Testis (tissue), 3 donors: ENCODE data around the gene GRID1. TPM values are rescaled to one million over a fixed set of nuclear protein-coding genes. Genes with fewer than 3 reads are reported as not detected.

Experiments
- DNase-seq: peaks from one replicate; pipeline ENCODE4 v3.0.0-alpha.2; 2019
- H3K27ac ChIP-seq, 2 donors: fragments of 200-600 bp; sonication (generic); one replicate each; pipeline ENCODE4 v1.5.1; 2019
- H3K27me3 ChIP-seq: fragments of 200-600 bp; sonication (generic); one replicate; pipeline ENCODE4 v1.5.1; 2019
- H3K36me3 ChIP-seq: fragments of 200-600 bp; sonication (generic); one replicate; pipeline ENCODE4 v1.5.1; 2017; ENCODE audit warnings: low read depth; ENCODE audit errors: missing control alignments
- H3K4me1 ChIP-seq: fragments of 200-600 bp; sonication (generic); one replicate; pipeline ENCODE4 v1.5.1; 2019
- H3K4me3 ChIP-seq, 2 donors: fragments of 200-600 bp; sonication (generic); one replicate each; pipeline ENCODE4 v1.5.1; 2017 to 2019
- H3K9me3 ChIP-seq: fragments of 200-600 bp; sonication (generic); one replicate; pipeline ENCODE4 v1.5.1; 2017
- POLR2A ChIP-seq: fragments of 450-650 bp; IDR thresholded peaks from one replicate; pipeline ENCODE4 v1.6.1; 2017; ENCODE audit warnings: antibody characterized with exemption, mild to moderate bottlenecking, moderate library complexity
- WGBS, 2 donors: methylation state at CpG; one replicate each; pipeline ENCODE4 v1.1.5; 2018; 5-methylcytosine and 5-hydroxymethylcytosine counted together
- intact Hi-C: fragments of 100-400 bp; cut with DNase I; formaldehyde crosslinking; loops from one replicate; pipeline ENCODE4 v1.15.1; 2023; ENCODE audit warnings: low total_unique reads
- polyA plus RNA-seq: library from polyadenylated mRNA; stranded (reverse); fragments of 350-450 nt; fragmentation: Illumina TruSeq; extraction: RNeasy Lipid Tissue Mini Kit (QIAGEN cat#74804); gene quantifications from one replicate; pipeline ENCODE4 v1.2.3, GENCODE V29; 2014; ENCODE audit warnings: low read depth, low replicate concordance; ENCODE audit not compliant: insufficient read depth
- total RNA-seq, 2 donors: library from RNA; depleted of rRNA; stranded (reverse); fragments of >200 nt; gene quantifications; one replicate each; pipeline ENCODE4 v1.2.3, GENCODE V29; 2016
- TF ChIP-seq, protein P1 (sequence below), 3 experiments: fragments of 450-650 bp in 2 of 3; fragments of 200-600 bp in 1 of 3; sonication (generic) in 1 of 3; IDR thresholded peaks; one replicate each; pipeline ENCODE4 v1.5.1; 2016 to 2019; ENCODE audit warnings: antibody characterized with exemption in 3 of 3, mild to moderate bottlenecking in 2 of 3, moderate library complexity in 1 of 3

Gene GRID1
- total and polyA plus RNA-seq, 3 donors from 2014 or later: 7.4 to 16.7 (median 8.1) TPM

DNA sequence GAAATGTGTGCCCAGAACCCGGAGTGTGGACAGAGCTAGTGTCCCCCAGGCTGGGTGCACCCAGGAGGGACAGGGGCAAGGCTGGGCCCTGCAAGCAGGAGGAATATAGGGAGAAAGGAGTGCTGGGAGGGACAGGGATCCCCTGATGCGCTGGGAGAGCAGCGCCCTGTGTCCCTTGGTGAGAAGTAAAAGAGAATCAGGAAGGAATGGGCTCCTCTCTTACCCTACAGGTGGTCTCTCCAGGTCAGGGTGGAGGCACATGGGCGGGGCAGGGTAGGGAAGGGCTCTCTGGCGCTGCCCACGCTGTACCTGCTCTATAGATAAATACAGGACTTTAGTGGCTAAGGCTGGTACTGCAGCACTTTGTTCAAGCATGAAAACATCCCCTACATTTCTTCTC is 753.8 kb downstream of the GRID1 start:
- Histone ChIP-seq H3K9me3 (no peaks in the 10 kb centered on the region), H3K36me3 (no peaks in the 10 kb centered on the region), H3K27ac (no peak overlapping the region), H3K4me3 (no peak overlapping the region), H3K27me3 (no peaks in the 10 kb centered on the region), H3K4me1 (no peaks in the 10 kb centered on the region)
- no peak for DNase-seq
- 80 to 89% methylated on average over 6 of the region's 6 CpGs for WGBS, 2 donors
- intact Hi-C loops: no loop called here
- TF ChIP-seq POLR2A: no peak
- TF ChIP-seq, protein P1, sequence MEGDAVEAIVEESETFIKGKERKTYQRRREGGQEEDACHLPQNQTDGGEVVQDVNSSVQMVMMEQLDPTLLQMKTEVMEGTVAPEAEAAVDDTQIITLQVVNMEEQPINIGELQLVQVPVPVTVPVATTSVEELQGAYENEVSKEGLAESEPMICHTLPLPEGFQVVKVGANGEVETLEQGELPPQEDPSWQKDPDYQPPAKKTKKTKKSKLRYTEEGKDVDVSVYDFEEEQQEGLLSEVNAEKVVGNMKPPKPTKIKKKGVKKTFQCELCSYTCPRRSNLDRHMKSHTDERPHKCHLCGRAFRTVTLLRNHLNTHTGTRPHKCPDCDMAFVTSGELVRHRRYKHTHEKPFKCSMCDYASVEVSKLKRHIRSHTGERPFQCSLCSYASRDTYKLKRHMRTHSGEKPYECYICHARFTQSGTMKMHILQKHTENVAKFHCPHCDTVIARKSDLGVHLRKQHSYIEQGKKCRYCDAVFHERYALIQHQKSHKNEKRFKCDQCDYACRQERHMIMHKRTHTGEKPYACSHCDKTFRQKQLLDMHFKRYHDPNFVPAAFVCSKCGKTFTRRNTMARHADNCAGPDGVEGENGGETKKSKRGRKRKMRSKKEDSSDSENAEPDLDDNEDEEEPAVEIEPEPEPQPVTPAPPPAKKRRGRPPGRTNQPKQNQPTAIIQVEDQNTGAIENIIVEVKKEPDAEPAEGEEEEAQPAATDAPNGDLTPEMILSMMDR (IDR thresholded peaks at IDR 0.05): peak in 1 of 3 experiments; percentile 49

DNA sequence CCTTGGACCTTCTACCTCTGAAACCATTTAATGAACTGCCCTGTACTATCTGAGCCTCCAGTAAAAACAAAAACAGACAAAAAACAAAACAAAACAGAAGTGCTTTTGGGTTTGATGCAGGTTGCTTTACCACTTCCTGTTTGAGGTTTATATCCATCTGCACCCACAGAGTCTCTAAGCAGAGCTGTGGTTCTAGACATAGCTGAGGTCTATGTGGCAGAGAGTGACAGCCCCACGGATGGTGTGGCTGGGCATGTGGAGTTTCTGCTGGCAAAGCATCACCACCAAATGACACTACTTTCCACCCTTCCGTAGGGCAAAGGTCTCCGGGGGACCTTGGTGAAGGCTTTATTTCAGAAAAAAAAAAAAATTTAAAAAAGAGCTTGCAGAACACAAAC is 754.2 kb downstream of the GRID1 start:
- no peak for TF ChIP-seq POLR2A
- TF ChIP-seq, protein P1 (IDR thresholded peaks at IDR 0.05): no peak
- Histone ChIP-seq H3K9me3 (no peaks in the 10 kb centered on the region), H3K36me3 (no peaks in the 10 kb centered on the region), H3K4me3 (no peak overlapping the region), H3K27ac (no peak overlapping the region), H3K4me1 (no peaks in the 10 kb centered on the region), H3K27me3 (no peaks in the 10 kb centered on the region)
- 50 to 65% methylated on average over 3 of the region's 3 CpGs for WGBS, 2 donors
- intact Hi-C loops: no loop called here
- DNase-seq: no peak

DNA sequence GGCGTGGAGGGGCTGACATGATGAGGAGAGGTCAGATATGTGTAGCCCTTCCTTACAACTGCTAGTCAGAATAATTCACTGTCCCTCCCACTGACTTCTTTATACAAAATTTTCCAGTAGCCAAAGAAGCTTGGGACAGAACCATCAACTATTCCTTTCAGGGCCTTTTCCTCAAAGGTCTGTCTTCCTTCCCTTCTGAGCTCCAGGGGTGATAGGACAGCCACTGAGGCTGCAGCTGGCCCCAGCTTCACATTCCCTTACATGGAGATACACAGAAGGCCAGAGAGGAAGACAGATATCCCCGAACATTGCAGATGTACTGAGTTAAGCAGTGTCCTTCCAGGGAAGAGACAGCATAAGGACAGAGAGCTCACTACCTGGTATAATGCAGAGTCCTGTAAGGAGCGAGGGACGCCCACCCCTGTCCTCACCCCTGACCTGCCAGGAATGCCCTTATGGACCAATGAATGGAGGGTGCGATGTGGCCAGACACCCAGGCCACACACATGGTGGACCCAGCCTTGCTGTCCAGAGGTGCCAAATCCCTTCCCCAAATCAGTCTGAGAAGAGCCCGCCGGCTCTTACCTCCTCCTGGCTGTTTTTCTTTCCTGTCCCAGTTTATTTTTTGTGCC is 754.7 kb downstream of the GRID1 start:
- TF ChIP-seq, protein P1 (IDR thresholded peaks at IDR 0.05): no peak
- no peak for TF ChIP-seq POLR2A
- no peak for DNase-seq
- Histone ChIP-seq H3K9me3 (no peaks in the 10 kb centered on the region), H3K4me1 (no peaks in the 10 kb centered on the region), H3K36me3 (no peaks in the 10 kb centered on the region), H3K27ac (no peak overlapping the region), H3K27me3 (no peaks in the 10 kb centered on the region), H3K4me3 (no peak overlapping the region)
- 65 to 70% methylated on average over 7 of the region's 7 CpGs for WGBS, 2 donors
- intact Hi-C loops: no loop called here

DNA sequence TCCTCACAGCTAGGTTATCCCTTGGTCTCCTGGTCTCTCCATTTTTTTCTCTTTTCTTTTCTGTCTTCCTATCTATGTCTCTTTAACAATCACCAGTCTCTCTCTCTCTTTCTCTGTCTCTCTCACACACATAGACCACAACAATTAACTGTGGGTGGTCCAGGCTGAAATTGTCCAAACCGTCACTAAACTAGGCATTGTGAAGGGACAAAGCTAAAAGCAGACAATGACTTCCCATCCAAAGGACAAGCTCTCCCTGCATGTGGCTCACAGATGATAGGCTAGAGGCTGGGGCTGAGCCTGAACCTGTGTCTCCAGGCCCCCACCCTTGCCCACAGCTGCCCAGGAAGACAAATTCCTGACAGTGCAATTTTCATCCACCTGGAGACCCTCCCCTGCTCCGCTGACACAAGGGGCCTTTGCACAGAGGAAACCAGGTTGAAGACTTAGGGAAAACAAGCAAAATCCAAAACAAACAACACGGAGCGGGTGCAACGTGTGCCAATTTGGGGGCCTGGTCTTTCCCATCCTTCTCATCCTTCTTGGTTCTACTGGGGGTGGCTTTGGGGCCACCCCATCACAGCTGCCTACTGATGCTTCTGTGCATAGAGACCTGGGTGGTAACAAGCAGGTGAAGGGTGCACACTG is 755.4 kb downstream of the GRID1 start:
- intact Hi-C loops: no loop called here
- WGBS, 2 donors: 90 to 95% methylated on average over 5 of the region's 5 CpGs

More for the DNA sequence above, 755.4 kb downstream of the GRID1 start:
- Histone ChIP-seq H3K27me3 (no peaks in the 10 kb centered on the region), H3K4me1 (no peaks in the 10 kb centered on the region), H3K4me3 (no peak overlapping the region), H3K27ac (no peak overlapping the region), H3K36me3 (no peaks in the 10 kb centered on the region), H3K9me3 (no peaks in the 10 kb centered on the region)
- no peak for TF ChIP-seq POLR2A
- TF ChIP-seq, protein P1 (IDR thresholded peaks at IDR 0.05): no peak
- no peak for DNase-seq
